Colonic mucosa (tissue), 4 donors: ENCODE measurements around the gene SLC26A2. TPM values are rescaled to one million over a fixed set of nuclear protein-coding genes. Genes with fewer than 3 reads are reported as not detected.
"Not testable (repeated sequence)": the region's sequence is repeated elsewhere in the genome, so short reads cannot be mapped to it uniquely, and the experiment has no call there.

Source experiments
- DNase-seq: peaks from one replicate; pipeline ENCODE4 v3.0.0-alpha.2; 2020
- H3K27ac ChIP-seq: fragments of 200-600 bp; one replicate; pipeline ENCODE4 v1.8.0; 2021
- H3K27me3 ChIP-seq: fragments of 200-600 bp; one replicate; pipeline ENCODE4 v1.8.0; 2021
- H3K36me3 ChIP-seq: fragments of 200-600 bp; one replicate; pipeline ENCODE4 v1.8.0; 2021
- H3K4me1 ChIP-seq: fragments of 200-600 bp; one replicate; pipeline ENCODE4 v1.8.0; 2021; ENCODE audit warnings: mild to moderate bottlenecking
- H3K4me3 ChIP-seq: fragments of 200-600 bp; one replicate; pipeline ENCODE4 v1.8.0; 2021
- H3K9ac ChIP-seq, 2 donors: one replicate each; pipeline ENCODE4 v1.7.0; 2013; ENCODE audit warnings: control low read depth in 2 of 2, low read depth in 2 of 2, low read length in 2 of 2
- H3K9me3 ChIP-seq: fragments of 200-600 bp; one replicate; pipeline ENCODE4 v1.8.0; 2021
- CTCF ChIP-seq: fragments of 200-600 bp; IDR thresholded peaks from one replicate; pipeline ENCODE4 v1.8.0; 2022; ENCODE audit warnings: antibody characterized with exemption, mild to moderate bottlenecking
- intact Hi-C: fragments of 100-400 bp; cut with DNase I; formaldehyde crosslinking; loops from one replicate; pipeline ENCODE4 v1.14.1; 2022
- total RNA-seq, 2 donors: library from RNA; stranded (reverse); fragmentation: NEBNext Ultra II Directional in 1 of 2; extraction: Animal tissue kit (Norgen Biotek cat#: 25700) in 1 of 2; gene quantifications; one replicate each; pipeline ENCODE4 v1.2.1, GENCODE V29; 2021
- donor health status: healthy.
- donor health status: DM: no; HTN: no; CAD: no.
- donor health status: DM: no; HTN: no; CAD: no.

SLC26A2 gene
- total RNA-seq, 2 donors from 2014 or later = 339 to 770 TPM

GRCh38 chr5:149941795-149942194, 18.8 kb upstream of the SLC26A2 start:
- no peaks in the 10 kb centered on the region for H3K9me3 ChIP-seq
- H3K4me1 ChIP-seq = peaks cover 12% of the 10 kb centered on the region
- no peak overlapping the region for H3K27ac ChIP-seq
- no peak overlapping the region for H3K9ac ChIP-seq
- TF ChIP-seq CTCF = no peak
- H3K4me3 ChIP-seq = no peak overlapping the region
- intact Hi-C loops = no loop called here
- H3K27me3 ChIP-seq = no peaks in the 10 kb centered on the region
- H3K36me3 ChIP-seq = no peaks in the 10 kb centered on the region
- DNase-seq = no peak

- Histone ChIP-seq H3K9me3 (no peaks in the 10 kb centered on the region), H3K4me3 (no peak overlapping the region), H3K9ac (peak overlapping the region in 1 of 2 donors; percentile 22), H3K27me3 (no peaks in the 10 kb centered on the region), H3K36me3 (no peaks in the 10 kb centered on the region), H3K4me1 (peaks cover 13% of the 10 kb centered on the region), H3K27ac (peak overlapping the region; percentile 61)
- no peak for TF ChIP-seq CTCF
- intact Hi-C loops = no loop called here
- no peak for DNase-seq
Observed at GRCh38 chr5:149942199-149942598, 18.4 kb upstream of the SLC26A2 start.

- DNase-seq = not testable (repeated sequence)
Observed at GRCh38 chr5:149942741-149943169, 17.8 kb upstream of the SLC26A2 start.

GRCh38 chr5:149943177-149943949, 17.2 kb upstream of the SLC26A2 start:
- H3K4me3 ChIP-seq, H3K9ac ChIP-seq, H3K27me3 ChIP-seq, H3K36me3 ChIP-seq, H3K9me3 ChIP-seq, DNase-seq, intact Hi-C loops: not testable (repeated sequence)
- peak overlapping the region; percentile 61 for H3K27ac ChIP-seq
- H3K4me1 ChIP-seq = peaks cover 13% of the 10 kb centered on the region

More at GRCh38 chr5:149942741-149943169, 17.8 kb upstream of the SLC26A2 start:
- H3K27me3 ChIP-seq, H3K9me3 ChIP-seq, H3K36me3 ChIP-seq, intact Hi-C loops, H3K4me3 ChIP-seq: not testable (repeated sequence)
- Histone ChIP-seq H3K27ac (peak overlapping the region; percentile 61), H3K4me1 (peaks cover 13% of the 10 kb centered on the region), H3K9ac (peak overlapping the region in 1 of 2 donors; percentile 22)

GRCh38 chr5:149944666-149945065, 15.9 kb upstream of the SLC26A2 start, which contains the start of gene PDE6A:
TSS of gene PDE6A (minus strand) at chr5:149944793. CDS start at chr5:149944673, 120 bp downstream.
- Histone ChIP-seq H3K4me3 (no peak within 1 kb of the TSS), H3K9ac (peak within 1 kb of the TSS in 1 of 2 donors; percentile 48), H3K36me3 (no peaks in the 10 kb centered on the region), H3K9me3 (no peaks in the 10 kb centered on the region), H3K4me1 (peaks cover 10% of the 10 kb centered on the region), H3K27ac (peak within 1 kb of the TSS; percentile 72), H3K27me3 (no peaks in the 10 kb centered on the region)
- no peak for TF ChIP-seq CTCF
- intact Hi-C loops = no loop called here
- DNase-seq = no peak

GRCh38 chr5:149946118-149946517, 14.4 kb upstream of the SLC26A2 start:
- Histone ChIP-seq H3K36me3 (no peaks in the 10 kb centered on the region), H3K27me3 (no peaks in the 10 kb centered on the region), H3K9ac (peak overlapping the region in 1 of 2 donors; percentile 44), H3K4me3 (no peak overlapping the region), H3K9me3 (no peaks in the 10 kb centered on the region), H3K27ac (peak overlapping the region; percentile 72), H3K4me1 (peaks cover 10% of the 10 kb centered on the region)
- peak; percentile 78 for DNase-seq
- intact Hi-C loops = no loop called here
- no peak for TF ChIP-seq CTCF
